Thymus (tissue), 11 donors: ENCODE data around the gene POLR1G. TPM values are rescaled to one million over a fixed set of nuclear protein-coding genes. Genes with fewer than 3 reads are reported as not detected.

Source experiments
- DNase-seq, 9 donors: peaks; one replicate each; pipeline ENCODE4 v3.0.0-alpha.2; 2013; ENCODE audit warnings: low spot score in 9 of 9, low read depth in 6 of 9, missing footprints in 1 of 9
- H3K27ac ChIP-seq, 2 donors: one replicate each; pipeline ENCODE4 v1.5.1; 2013; ENCODE audit warnings: control low read depth in 1 of 2, low read depth in 1 of 2, low read length in 1 of 2, mild to moderate bottlenecking in 1 of 2, moderate library complexity in 1 of 2
- H3K27me3 ChIP-seq, 2 donors: one replicate each; pipeline ENCODE4 v1.5.1; 2013; ENCODE audit warnings: low read length in 1 of 2; ENCODE audit not compliant: control insufficient read depth in 2 of 2, insufficient read depth in 1 of 2
- H3K36me3 ChIP-seq, 2 donors: one replicate each; pipeline ENCODE4 v1.5.1; 2013; ENCODE audit warnings: low read length in 1 of 2, mild to moderate bottlenecking in 1 of 2, moderate library complexity in 1 of 2; ENCODE audit not compliant: control insufficient read depth in 2 of 2, insufficient read depth in 2 of 2
- H3K4me1 ChIP-seq, 2 donors: one replicate each; pipeline ENCODE4 v1.5.1; 2013; ENCODE audit warnings: low read length in 2 of 2; ENCODE audit not compliant: control insufficient read depth in 2 of 2, insufficient read depth in 2 of 2
- H3K4me3 ChIP-seq, 2 donors: one replicate each; pipeline ENCODE4 v1.5.1; 2013; ENCODE audit warnings: low read length in 2 of 2, control low read depth in 1 of 2, mild to moderate bottlenecking in 1 of 2
- H3K9me3 ChIP-seq, 2 donors: one replicate each; pipeline ENCODE4 v1.5.1; 2013; ENCODE audit warnings: low read length in 1 of 2, mild to moderate bottlenecking in 1 of 2; ENCODE audit not compliant: control insufficient read depth in 2 of 2, insufficient read depth in 1 of 2
- WGBS: extraction: QIAGEN DNeasy Blood & Tissue Kit; methylation state at CpG from one replicate; pipeline ENCODE4 v1.1.7; 2013; 5-methylcytosine and 5-hydroxymethylcytosine counted together
- polyA plus RNA-seq: library from polyadenylated mRNA; stranded (reverse); fragments of 200-250 nt; gene quantifications from one replicate; pipeline ENCODE4 v1.2.3, GENCODE V29; 2013
- total RNA-seq: library from RNA; stranded (reverse); fragments of 120-200 nt; gene quantifications from one replicate; pipeline ENCODE4 v1.2.4, GENCODE V29; 2013
- donor health status: healthy.

Gene POLR1G
- total and polyA plus RNA-seq, 2 donors: 1.8 to 5.8 TPM

DNA sequence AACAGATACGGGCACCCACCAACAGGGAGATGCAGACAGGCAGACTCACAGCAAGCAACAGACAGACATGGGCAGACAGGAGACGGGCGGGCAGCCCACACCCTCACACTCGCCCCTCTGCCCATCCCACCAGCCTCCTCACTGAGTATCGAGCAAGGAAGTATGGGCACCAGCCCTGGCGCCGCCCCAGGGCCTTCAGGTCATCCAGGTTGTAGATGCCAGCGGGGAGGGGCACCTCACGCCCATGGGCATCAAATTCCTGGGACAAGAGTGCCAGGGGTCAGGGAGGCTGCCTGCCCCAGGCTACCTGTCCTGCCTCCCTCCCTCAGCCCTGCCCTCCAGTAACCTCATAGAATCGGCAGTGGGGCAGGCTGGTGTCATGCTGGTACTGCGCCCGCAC, 41.7 kb upstream of the POLR1G start:
- Histone ChIP-seq H3K36me3 (peaks cover 22 to 36% of the 10 kb centered on the region in 2 donors), H3K4me3 (no peak overlapping the region), H3K9me3 (no peaks in the 10 kb centered on the region), H3K27ac (no peak overlapping the region), H3K27me3 (no peaks in the 10 kb centered on the region), H3K4me1 (no peaks in the 10 kb centered on the region)
- WGBS: 94% methylated on average over 12 of the region's 12 CpGs
- DNase-seq: no peak

- 99% methylated on average over 4 of the region's 4 CpGs for WGBS
- Histone ChIP-seq H3K9me3 (no peaks in the 10 kb centered on the region), H3K27me3 (no peaks in the 10 kb centered on the region), H3K4me1 (peaks cover 0 to 5% of the 10 kb centered on the region in 2 donors), H3K4me3 (no peak overlapping the region), H3K27ac (no peak overlapping the region), H3K36me3 (peaks cover 12 to 18% of the 10 kb centered on the region in 2 donors)
- DNase-seq: no peak
Observed at GRCh38 chr19:45368127-45368526, 38.3 kb upstream of the POLR1G start.

- Histone ChIP-seq H3K4me1 (peaks cover 0 to 5% of the 10 kb centered on the region in 2 donors), H3K4me3 (no peak overlapping the region), H3K27ac (no peak overlapping the region), H3K9me3 (no peaks in the 10 kb centered on the region), H3K27me3 (no peaks in the 10 kb centered on the region), H3K36me3 (peaks cover 7 to 11% of the 10 kb centered on the region in 2 donors)
- DNase-seq: no peak
- WGBS: 98% methylated on average over 11 of the region's 11 CpGs
Observed at GRCh38 chr19:45368737-45369340, 37.6 kb upstream of the POLR1G start.

GRCh38 chr19:45370410-45371204, 35.8 kb upstream of the POLR1G start, which contains the start of gene ERCC2:
ERCC2 (minus strand) TSS chr19:45370573; CDS start chr19:45370540, 33 bp downstream.
- 5% methylated on average over 55 of the region's 55 CpGs for WGBS
- DNase-seq: peak; percentile 97 to 100 (median 99)
- Histone ChIP-seq H3K36me3 (peaks cover 0 to 4% of the 10 kb centered on the region in 2 donors), H3K27ac (peak within 1 kb of the TSS; percentile 81 to 89), H3K4me3 (peak within 1 kb of the TSS; percentile 67 to 71), H3K27me3 (no peaks in the 10 kb centered on the region), H3K9me3 (no peaks in the 10 kb centered on the region), H3K4me1 (peaks cover 0 to 5% of the 10 kb centered on the region in 2 donors)

GRCh38 chr19:45376045-45376724, 30.3 kb upstream of the POLR1G start:
- peaks cover 0 to 2% of the 10 kb centered on the region in 2 donors for H3K27me3 ChIP-seq
- no peak for DNase-seq
- no peaks in the 10 kb centered on the region for H3K36me3 ChIP-seq
- no peak overlapping the region for H3K27ac ChIP-seq
- 84% methylated on average over 13 of the region's 13 CpGs for WGBS
- H3K4me3 ChIP-seq: no peak overlapping the region
- H3K4me1 ChIP-seq: peaks cover 0 to 1% of the 10 kb centered on the region in 2 donors
- no peaks in the 10 kb centered on the region for H3K9me3 ChIP-seq

GRCh38 chr19:45380107-45380506, 26.3 kb upstream of the POLR1G start:
- no peak for DNase-seq
- H3K9me3 ChIP-seq: peaks cover 0 to 2% of the 10 kb centered on the region in 2 donors
- WGBS: 92% methylated on average over 1 of the region's 1 CpG
- no peaks in the 10 kb centered on the region for H3K36me3 ChIP-seq
- no peak overlapping the region for H3K27ac ChIP-seq
- no peak overlapping the region for H3K4me3 ChIP-seq
- peaks cover 4 to 27% of the 10 kb centered on the region in 2 donors for H3K27me3 ChIP-seq
- H3K4me1 ChIP-seq: no peaks in the 10 kb centered on the region

DNA sequence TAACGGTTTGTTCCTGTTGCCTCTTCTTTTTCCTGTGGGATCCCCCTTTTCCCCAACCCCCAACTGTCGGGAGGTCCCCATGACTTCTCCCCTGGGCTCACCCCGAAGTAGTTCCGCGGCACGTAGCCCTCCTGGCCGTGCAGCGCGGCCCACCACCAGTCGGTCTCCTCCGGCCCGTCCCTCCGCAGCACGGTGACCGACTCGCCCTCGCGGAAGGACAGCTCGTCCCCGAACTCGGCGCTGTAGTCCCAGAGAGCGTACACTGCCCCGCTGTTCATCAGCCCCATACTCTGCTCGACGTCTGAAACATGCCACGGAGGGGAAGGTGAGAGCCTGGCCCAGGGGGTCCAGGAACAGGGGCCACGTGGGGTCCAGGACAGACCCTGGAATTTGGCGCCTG, 24.0 kb upstream of the POLR1G start:
- no peaks in the 10 kb centered on the region for H3K36me3 ChIP-seq
- WGBS: 91% methylated on average over 29 of the region's 29 CpGs
- peaks cover 14 to 50% of the 10 kb centered on the region in 2 donors for H3K27me3 ChIP-seq
- H3K27ac ChIP-seq: no peak overlapping the region
- peaks cover 0 to 9% of the 10 kb centered on the region in 2 donors for H3K9me3 ChIP-seq
- H3K4me3 ChIP-seq: no peak overlapping the region
- no peak for DNase-seq
- H3K4me1 ChIP-seq: peaks cover 0 to 5% of the 10 kb centered on the region in 2 donors

DNA sequence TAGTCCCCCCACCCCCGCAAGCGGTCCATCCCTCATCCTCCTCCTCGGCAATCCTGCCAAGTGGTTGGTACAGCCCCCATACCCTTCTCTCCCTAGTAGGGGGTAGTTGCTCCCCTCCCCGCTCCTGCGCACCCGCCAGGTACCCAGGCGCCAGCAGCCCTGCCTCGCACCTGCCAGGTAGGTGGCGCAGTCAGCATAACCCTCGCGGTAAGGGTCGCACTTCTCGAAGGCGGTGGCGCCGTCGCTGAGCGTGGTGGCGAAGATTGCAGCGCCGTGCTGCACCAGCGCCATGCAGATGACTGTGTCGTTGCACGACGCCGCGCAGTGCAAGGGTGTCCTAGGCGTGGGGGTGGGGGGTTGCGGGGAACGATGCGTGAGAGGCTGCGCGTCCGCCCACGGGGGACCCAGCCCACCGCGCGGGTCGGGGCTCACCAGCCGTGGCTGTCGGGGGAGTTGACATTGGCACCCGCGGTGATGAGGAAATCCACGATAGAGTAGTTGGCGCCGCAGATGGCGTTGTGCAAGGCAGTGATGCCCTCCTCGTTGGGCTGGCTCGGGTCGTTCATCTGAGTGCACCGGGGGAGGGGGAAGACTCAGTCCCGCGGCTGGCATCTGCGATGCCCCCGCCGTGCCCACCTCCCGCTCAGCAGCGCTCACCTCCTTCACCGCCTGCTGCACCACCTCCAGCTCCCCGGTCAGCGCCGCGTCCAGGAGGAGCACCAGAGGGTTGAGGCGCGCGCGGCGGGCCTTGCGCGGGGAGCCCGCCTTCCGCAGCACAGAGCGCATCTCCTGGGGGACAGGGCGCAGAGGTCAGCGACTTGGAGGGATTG, 20.8 kb upstream of the POLR1G start:
- no peak for DNase-seq
- Histone ChIP-seq H3K4me3 (no peak overlapping the region), H3K27me3 (peaks cover 14 to 60% of the 10 kb centered on the region in 2 donors), H3K27ac (no peak overlapping the region), H3K36me3 (no peaks in the 10 kb centered on the region), H3K4me1 (peaks cover 0 to 5% of the 10 kb centered on the region in 2 donors), H3K9me3 (peaks cover 0 to 9% of the 10 kb centered on the region in 2 donors)
- WGBS: 17% methylated on average over 75 of the region's 75 CpGs
